EH (cell line): ENCODE measurements around the gene UGT2B10.

ENCODE experiments used
- DNase-seq: peaks from one replicate; pipeline ENCODE4 v3.0.0-alpha.2; 2015; ENCODE audit warnings: low read depth

UGT2B10 gene

GRCh38 chr4:68871809-68872642 is 56.2 kb downstream of the UGT2B10 start:
- no peak for DNase-seq

GRCh38 chr4:68872643-68873502 is 57.1 kb downstream of the UGT2B10 start:
- no peak for DNase-seq

- DNase-seq: no peak
These were observed 58.7 kb downstream of the UGT2B10 start for GRCh38 chr4:68874507-68874906.

GRCh38 chr4:68877555-68877954 is 61.8 kb downstream of the UGT2B10 start:
- DNase-seq: no peak

GRCh38 chr4:68878048-68878447 is 62.3 kb downstream of the UGT2B10 start:
- DNase-seq: no peak
